SK-N-SH (cell line): ENCODE data around the gene SP7. TPM values are rescaled to one million over a fixed set of nuclear protein-coding genes. Genes with fewer than 3 reads are reported as not detected.
A peak's percentile ranks its signal among the peaks of the same experiment; 100 is the strongest.

Source experiments
- CTCF ChIA-PET: fragments of 300-600, 350-600 bp; formaldehyde crosslinking; extraction: SDS; loops from one replicate; lab custom pipeline; 2021; lab: Yijun Ruan, JAX
- POLR2A ChIA-PET: fragments of 350-600 bp; sonication (Branson Sonifier 250); formaldehyde crosslinking; extraction: SDS; loops from one replicate; lab custom pipeline; 2020; ENCODE audit warnings: antibody characterized with exemption, inconsistent platforms; lab: Yijun Ruan, JAX
- DNase-seq: peaks from one replicate; pipeline ENCODE4 v3.0.0; 2012
- H2AFZ ChIP-seq: fragments of 200-600 bp; sonication (generic); 2 replicates; pipeline ENCODE4 v1.8.1; 2016; ENCODE audit warnings: antibody characterized with exemption, mild to moderate bottlenecking, low read depth
- H3F3A ChIP-seq: fragments of 200-600 bp; sonication (generic); replicated peaks from 2 replicates; pipeline ENCODE3; 2016; ENCODE audit warnings: antibody characterized with exemption, mild to moderate bottlenecking; ENCODE audit not compliant: insufficient read depth
- H3K27ac ChIP-seq, 2 experiments: fragments of 200-500 bp in 1 of 2; fragments of 200-600 bp in 1 of 2; sonication (Bioruptor generic) in 1 of 2; sonication (generic), shearing (Covaris generic) in 1 of 2; 2 replicates each; pipeline versions ENCODE4 v1.5.1 to v1.6.1; 2014 to 2016; ENCODE audit warnings: low read depth in 2 of 2, inconsistent platforms in 1 of 2, low read length in 1 of 2, mild to moderate bottlenecking in 1 of 2, mixed read lengths in 1 of 2
- H3K27me3 ChIP-seq: fragments of 200-600 bp; sonication (generic), shearing (Covaris generic); 2 replicates; pipeline ENCODE4 v1.6.1; 2016; ENCODE audit warnings: mixed run types; ENCODE audit not compliant: insufficient read depth
- H3K36me3 ChIP-seq, 2 experiments: fragments of 200-500 bp in 1 of 2; fragments of 200-600 bp in 1 of 2; sonication (Bioruptor generic) in 1 of 2; sonication (generic) in 1 of 2; replicated peaks in 1 of 2; 2 replicates each; pipeline versions ENCODE3 to v1.5.1; 2014 to 2016; ENCODE audit warnings: low read length in 1 of 2, mild to moderate bottlenecking in 1 of 2; ENCODE audit not compliant: insufficient read depth in 2 of 2, control insufficient read depth in 1 of 2
- H3K4me1 ChIP-seq, 2 experiments: fragments of 200-500 bp in 1 of 2; fragments of 200-600 bp in 1 of 2; sonication (Bioruptor generic) in 1 of 2; sonication (generic), shearing (Covaris generic) in 1 of 2; 2 replicates each; pipeline versions ENCODE4 v1.5.1 to v1.6.1; 2014 to 2016; ENCODE audit warnings: low read depth in 1 of 2, low read length in 1 of 2, mixed run types in 1 of 2; ENCODE audit not compliant: insufficient read depth in 2 of 2, control insufficient read depth in 1 of 2
- H3K4me2 ChIP-seq: fragments of 200-600 bp; sonication (generic), shearing (Covaris generic); 2 replicates; pipeline ENCODE4 v1.6.1; 2017; ENCODE audit warnings: mixed run types
- H3K4me3 ChIP-seq, 2 experiments: fragments of 200-500 bp in 1 of 2; fragments of 200-600 bp in 1 of 2; sonication (Bioruptor generic) in 1 of 2; sonication (generic), shearing (Covaris generic) in 1 of 2; 2 replicates each; pipeline versions ENCODE4 v1.5.1 to v1.8.1; 2014 to 2016; ENCODE audit warnings: low read depth in 2 of 2, inconsistent platforms in 1 of 2, low read length in 1 of 2, mild to moderate bottlenecking in 1 of 2, mixed read lengths in 1 of 2, moderate library complexity in 1 of 2
- H3K79me2 ChIP-seq: fragments of 200-600 bp; sonication (generic); 2 replicates; pipeline ENCODE4 v1.8.1; 2017; ENCODE audit warnings: mild to moderate bottlenecking; ENCODE audit not compliant: insufficient read depth
- H3K9ac ChIP-seq: fragments of 200-600 bp; sonication (generic); 2 replicates; pipeline ENCODE4 v1.6.1; 2017; ENCODE audit warnings: mixed run types
- H3K9me2 ChIP-seq: fragments of 200-600 bp; sonication (generic); 2 replicates; pipeline ENCODE4 v1.6.1; 2017; ENCODE audit warnings: mixed run types
- H3K9me3 ChIP-seq: fragments of 200-600 bp; sonication (generic); 2 replicates; pipeline ENCODE4 v1.6.1; 2017; ENCODE audit warnings: mixed run types, mild to moderate bottlenecking, moderate library complexity
- H4K20me1 ChIP-seq: fragments of 200-600 bp; sonication (generic); 2 replicates; pipeline ENCODE4 v1.6.1; 2017; ENCODE audit warnings: mild to moderate bottlenecking, mixed run types; ENCODE audit not compliant: insufficient read depth
- CHD2 ChIP-seq: fragments of 150-350 bp; IDR thresholded peaks from 2 replicates; pipeline ENCODE4 v1.6.1; 2018; ENCODE audit warnings: low read length; ENCODE audit not compliant: partially characterized antibody
- GABPA ChIP-seq: IDR thresholded peaks from 2 replicates; pipeline ENCODE4 v1.4.0; 2012; ENCODE audit warnings: low read depth, mild to moderate bottlenecking
- MXI1 ChIP-seq: IDR thresholded peaks from 2 replicates; pipeline ENCODE4 v1.6.1; 2012; ENCODE audit warnings: mild to moderate bottlenecking, low read depth, low read length, improper control_type of control experiment
- POLR2AphosphoS5 ChIP-seq: IDR thresholded peaks from 2 replicates; pipeline ENCODE4 v1.6.1; 2012; ENCODE audit warnings: low read depth, low read length
- TAF1 ChIP-seq: IDR thresholded peaks from 2 replicates; pipeline ENCODE4 v1.6.1; 2012; ENCODE audit warnings: low read depth, mild to moderate bottlenecking, low read length, moderate library complexity, borderline replicate concordance
- YY1 ChIP-seq: IDR thresholded peaks from 2 replicates; pipeline ENCODE4 v1.4.0; 2012; ENCODE audit warnings: low read depth, mild to moderate bottlenecking
- WGBS: methylation state at CpG from one replicate; pipeline ENCODE4 v1.1.6; 2017; ENCODE audit warnings: low lambda C conversion rate; 5-methylcytosine and 5-hydroxymethylcytosine counted together
- polyA plus RNA-seq, 3 experiments: library from polyadenylated mRNA; depleted of rRNA; stranded (reverse); fragments of >200 nt; gene quantifications; 2 replicates each; pipeline ENCODE4 v1.2.3, GENCODE V29; 2012

Gene SP7
- polyA plus RNA-seq, 1 of the 3 experiments (the other 2 are of a cell fraction) = not detected

- peak overlapping the region; percentile 45 to 69 for H3K4me3 ChIP-seq
- no peaks in the 10 kb centered on the region for H3K9me3 ChIP-seq
- peak overlapping the region; percentile 18 for H2AFZ ChIP-seq
- CTCF ChIA-PET = interaction anchor here (0.8 to 4.8 kb wide), 14 partner anchors 23 to 128 kb away, joined by 3 to 53 read pairs (median 4); partner anchors contain the start of genes AAAS and AMHR2
- peak overlapping the region; percentile 89 for H3K4me2 ChIP-seq
- H3K27me3 ChIP-seq = no peaks in the 10 kb centered on the region
- 6% methylated on average over 21 of the region's 21 CpGs for WGBS
- peaks cover 30 to 40% of the 10 kb centered on the region in 2 experiments for H3K4me1 ChIP-seq
- peaks cover 6% of the 10 kb centered on the region; the same call in 1 of the 2 replicates for H4K20me1 ChIP-seq
- H3K9ac ChIP-seq = peak overlapping the region; percentile 67; the same call in 1 of the 2 replicates
- peaks cover 21% of the 10 kb centered on the region for H3F3A ChIP-seq
- no peak for TF ChIP-seq GABPA
- TF ChIP-seq MXI1 = 0 out of 2 replicates have a peak, but pooled peaks have one; percentile 17
- 0 out of 2 replicates have a peak, but pooled peaks have one; percentile 30 for TF ChIP-seq POLR2AphosphoS5
- TF ChIP-seq, all 33 proteins: peak for 2
- POLR2A ChIA-PET = interaction anchor here (2.1 kb wide), 1 partner anchor 60 kb away, joined by 6 read pairs; the partner anchor contains the start of gene AAAS
- no peak for DNase-seq
- Histone ChIP-seq H3K27ac (peak overlapping the region; percentile 70 to 84), H3K36me3 (peaks cover 14 to 32% of the 10 kb centered on the region in 2 experiments), H3K79me2 (peaks cover 52% of the 10 kb centered on the region), H3K9me2 (no peaks in the 10 kb centered on the region)
Observed at GRCh38 chr12:53380794-53381730, 44.9 kb upstream of the SP7 start.

- peak; percentile 90 for DNase-seq
- no peaks in the 10 kb centered on the region for H3K9me3 ChIP-seq
- H3K9ac ChIP-seq = peak within 1 kb of the TSS; percentile 92
- H3K27me3 ChIP-seq = no peaks in the 10 kb centered on the region
- ChIA-PET POLR2A (interaction anchor here (0.8 to 2.0 kb wide), 5 partner anchors 21 to 1347 kb away, joined by 3 to 16 read pairs (median 3); partner anchors contain the start of genes AAAS and MAP3K12), CTCF (interaction anchor here (0.8 to 4.8 kb wide), 12 partner anchors 26 to 67 kb away, joined by 3 to 53 read pairs (median 6); partner anchors contain the start of genes AAAS and AMHR2)
- peaks cover 21% of the 10 kb centered on the region for H3F3A ChIP-seq
- H3K4me1 ChIP-seq = peaks cover 29 to 34% of the 10 kb centered on the region in 2 experiments
- H3K27ac ChIP-seq = peak within 1 kb of the TSS; percentile 89 to 96
- H4K20me1 ChIP-seq = peaks cover 6% of the 10 kb centered on the region; the same call in 1 of the 2 replicates
- peak within 1 kb of the TSS; percentile 89 for H3K4me2 ChIP-seq
- peaks cover 14 to 26% of the 10 kb centered on the region in 2 experiments for H3K36me3 ChIP-seq
- TF ChIP-seq CHD2 (peak; percentile 29), TAF1 (peak; percentile 35; the same call in 1 of the 2 replicates), POLR2AphosphoS5 (peak; percentile 14; the same call in 1 of the 2 replicates), YY1 (no peak)
- H3K4me3 ChIP-seq = peak within 1 kb of the TSS; percentile 52 to 69
- H3K9me2 ChIP-seq = no peaks in the 10 kb centered on the region
- H2AFZ ChIP-seq = peak within 1 kb of the TSS; percentile 80
- H3K79me2 ChIP-seq = peaks cover 43% of the 10 kb centered on the region
- WGBS = 0% methylated on average over 27 of the region's 71 CpGs
Observed at GRCh38 chr12:53380104-53380793, 44.1 kb upstream of the SP7 start, which contains the start of gene SP1. TSS of gene SP1 (plus strand) at chr12:53380176. CDS start at chr12:53380292, 116 bp downstream.
